Measurements from ENCODE around the gene ACSF2.
"Not testable (repeated sequence)": the region's sequence is repeated elsewhere in the genome, so short reads cannot be mapped to it uniquely, and the experiment has no call there.

Gene ACSF2

DNA sequence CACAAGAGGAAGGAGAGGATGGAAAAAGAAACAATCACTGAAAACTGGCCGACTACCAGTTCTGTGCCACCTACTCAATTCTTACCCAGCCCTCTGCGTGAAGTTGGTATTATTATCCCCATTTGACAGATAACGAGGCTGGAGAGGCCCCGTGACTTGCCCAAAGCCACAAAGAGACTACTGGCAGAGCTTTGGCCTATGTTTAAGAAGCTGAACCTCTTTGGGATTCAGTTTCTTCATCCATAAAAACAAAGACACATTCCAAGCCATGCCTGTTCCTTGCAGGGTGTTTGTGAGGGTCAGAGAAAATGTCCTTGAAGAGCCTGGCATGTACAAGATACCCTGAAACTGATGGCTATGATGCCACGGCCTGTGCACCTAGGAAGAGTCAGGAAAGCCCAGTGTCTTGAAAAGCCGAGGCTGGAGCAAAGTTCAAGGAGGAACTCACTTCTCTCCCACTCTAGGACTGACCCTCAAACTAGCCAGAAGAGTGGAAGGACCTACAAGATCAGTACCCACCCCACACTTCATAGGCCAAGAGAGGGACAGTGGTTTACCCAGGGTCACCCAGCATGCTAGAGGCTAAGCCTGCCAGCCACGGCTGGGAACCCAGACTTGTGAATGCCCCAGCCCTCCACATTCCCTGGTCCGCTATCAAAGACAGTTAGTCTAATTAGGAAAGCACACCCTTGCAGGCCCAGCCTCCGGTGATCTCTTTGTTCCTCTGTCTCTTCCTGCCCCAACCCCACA lies 1.6 kb upstream of the ACSF2 start:
- no peak for DNase-seq (ENCODE audit: low read depth)
- H3K4me3 ChIP-seq (ENCODE audit: low read depth, low read length), result no peak overlapping the region
- TF ChIP-seq, protein P1, sequence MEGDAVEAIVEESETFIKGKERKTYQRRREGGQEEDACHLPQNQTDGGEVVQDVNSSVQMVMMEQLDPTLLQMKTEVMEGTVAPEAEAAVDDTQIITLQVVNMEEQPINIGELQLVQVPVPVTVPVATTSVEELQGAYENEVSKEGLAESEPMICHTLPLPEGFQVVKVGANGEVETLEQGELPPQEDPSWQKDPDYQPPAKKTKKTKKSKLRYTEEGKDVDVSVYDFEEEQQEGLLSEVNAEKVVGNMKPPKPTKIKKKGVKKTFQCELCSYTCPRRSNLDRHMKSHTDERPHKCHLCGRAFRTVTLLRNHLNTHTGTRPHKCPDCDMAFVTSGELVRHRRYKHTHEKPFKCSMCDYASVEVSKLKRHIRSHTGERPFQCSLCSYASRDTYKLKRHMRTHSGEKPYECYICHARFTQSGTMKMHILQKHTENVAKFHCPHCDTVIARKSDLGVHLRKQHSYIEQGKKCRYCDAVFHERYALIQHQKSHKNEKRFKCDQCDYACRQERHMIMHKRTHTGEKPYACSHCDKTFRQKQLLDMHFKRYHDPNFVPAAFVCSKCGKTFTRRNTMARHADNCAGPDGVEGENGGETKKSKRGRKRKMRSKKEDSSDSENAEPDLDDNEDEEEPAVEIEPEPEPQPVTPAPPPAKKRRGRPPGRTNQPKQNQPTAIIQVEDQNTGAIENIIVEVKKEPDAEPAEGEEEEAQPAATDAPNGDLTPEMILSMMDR (IDR thresholded peaks at IDR 0.05; ENCODE audit: insufficient read depth, low read depth, low read length, missing control alignments), result no peak

DNA sequence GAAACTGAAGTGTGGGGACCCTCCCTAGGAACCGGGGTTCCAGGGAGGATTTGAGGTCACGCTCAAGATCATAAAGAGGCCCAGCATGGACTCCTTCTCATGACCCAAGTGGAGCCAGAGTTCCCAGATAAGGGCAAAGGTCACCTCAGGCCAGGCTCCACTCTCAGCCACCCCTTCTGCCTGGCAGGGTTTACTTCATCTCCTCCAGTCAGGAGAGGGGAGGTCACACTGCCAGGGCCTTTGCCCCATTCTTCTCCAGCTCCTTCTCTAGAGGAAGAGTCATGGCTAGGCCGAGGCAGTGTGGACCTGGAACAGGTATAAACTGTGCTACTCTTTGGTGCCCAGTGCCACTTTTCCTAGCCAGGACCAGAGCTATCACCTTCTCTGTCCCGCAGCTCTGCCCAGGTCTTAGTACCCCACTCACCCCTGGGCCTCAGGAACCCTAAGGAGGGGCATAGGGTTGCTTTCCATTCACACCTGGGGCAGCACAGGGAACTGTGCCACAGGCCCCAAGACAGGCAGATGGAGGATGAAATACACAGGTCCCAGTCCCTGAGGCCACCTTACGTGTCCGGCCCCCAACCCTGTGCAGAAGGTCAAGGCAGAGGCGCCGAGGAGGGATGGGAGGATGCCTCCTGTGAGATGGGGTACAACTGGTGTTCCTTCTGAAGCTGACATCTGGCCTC lies 879 bp upstream of the ACSF2 start:
- no peak for DNase-seq (ENCODE audit: low read depth)
- peak overlapping the region; percentile 82 for H3K4me3 ChIP-seq (ENCODE audit: low read depth, low read length)
- TF ChIP-seq, protein P1 (IDR thresholded peaks at IDR 0.05; ENCODE audit: insufficient read depth, low read depth, low read length, missing control alignments), result no peak

DNA sequence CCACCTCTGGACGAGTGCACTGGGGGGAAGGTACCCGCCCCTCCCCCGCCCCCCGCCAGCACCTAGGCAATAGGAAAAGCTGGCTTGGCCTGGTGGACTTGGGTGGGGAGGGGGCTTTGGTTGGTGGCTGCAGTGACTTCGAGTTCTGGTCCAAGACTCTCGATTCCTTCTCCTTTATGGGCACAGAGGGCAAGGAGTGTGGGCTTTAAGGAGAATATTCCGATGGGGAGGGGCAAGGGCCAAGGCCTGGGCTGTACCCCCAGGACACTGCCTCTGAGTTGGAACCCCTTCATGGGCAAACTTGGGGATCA lies 409 bp downstream of the ACSF2 start:
- TF ChIP-seq, protein P1 (IDR thresholded peaks at IDR 0.05; ENCODE audit: insufficient read depth, low read depth, low read length, missing control alignments), result no peak
- no peak for DNase-seq (ENCODE audit: low read depth)
- H3K4me3 ChIP-seq (ENCODE audit: low read depth, low read length), result peak overlapping the region; percentile 82

DNA sequence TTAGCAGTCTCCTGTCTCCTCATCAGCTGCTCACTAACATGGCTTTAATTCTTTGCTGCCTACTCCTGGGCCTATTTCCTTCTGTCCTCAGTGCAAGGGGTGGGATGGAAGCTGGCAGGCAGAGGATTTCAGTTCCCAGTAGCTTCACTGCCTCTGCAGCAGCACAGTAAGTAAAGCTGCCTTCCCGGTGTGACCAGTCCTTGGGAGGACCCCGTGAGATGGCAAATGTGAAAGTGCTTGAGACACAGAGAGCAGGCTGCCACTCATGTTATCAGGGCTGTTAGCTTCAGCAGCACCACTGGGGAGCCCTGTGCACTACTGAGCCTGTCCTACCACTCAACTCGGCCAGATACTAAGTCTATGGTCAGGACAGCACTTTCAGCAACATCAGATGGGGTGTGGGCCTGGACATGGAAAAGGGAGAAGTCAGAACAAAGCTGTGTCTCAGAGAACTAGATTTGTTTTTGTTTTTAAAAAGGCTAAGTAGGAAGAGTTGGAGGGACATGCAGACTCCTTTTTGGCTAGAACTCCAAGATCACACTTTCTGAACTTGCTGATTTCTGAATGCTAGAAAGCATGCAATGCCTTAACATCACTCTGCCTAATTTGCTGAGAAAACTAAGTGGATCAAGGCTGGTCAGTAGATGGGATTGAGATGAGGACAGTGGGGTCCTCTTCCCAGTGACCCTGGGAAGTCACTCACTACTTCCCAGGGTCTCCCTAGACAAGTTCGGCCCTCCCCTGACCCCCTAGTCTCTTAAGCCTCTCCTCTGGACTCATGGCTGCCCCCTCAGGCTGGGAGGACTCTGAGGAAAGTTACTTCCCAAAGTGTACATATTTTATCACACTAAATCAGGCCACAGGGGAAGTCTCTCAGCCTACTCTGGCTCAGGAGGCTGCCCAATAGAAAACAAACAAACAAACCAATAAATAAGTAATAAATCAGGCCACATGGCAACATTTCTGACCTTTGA lies 1.1 kb downstream of the ACSF2 start:
- DNase-seq (ENCODE audit: low read depth), result peak; percentile 55
- TF ChIP-seq, protein P1 (IDR thresholded peaks at IDR 0.05; ENCODE audit: insufficient read depth, low read depth, low read length, missing control alignments), result peak; percentile 31
- peak overlapping the region; percentile 82 for H3K4me3 ChIP-seq (ENCODE audit: low read depth, low read length)

DNA sequence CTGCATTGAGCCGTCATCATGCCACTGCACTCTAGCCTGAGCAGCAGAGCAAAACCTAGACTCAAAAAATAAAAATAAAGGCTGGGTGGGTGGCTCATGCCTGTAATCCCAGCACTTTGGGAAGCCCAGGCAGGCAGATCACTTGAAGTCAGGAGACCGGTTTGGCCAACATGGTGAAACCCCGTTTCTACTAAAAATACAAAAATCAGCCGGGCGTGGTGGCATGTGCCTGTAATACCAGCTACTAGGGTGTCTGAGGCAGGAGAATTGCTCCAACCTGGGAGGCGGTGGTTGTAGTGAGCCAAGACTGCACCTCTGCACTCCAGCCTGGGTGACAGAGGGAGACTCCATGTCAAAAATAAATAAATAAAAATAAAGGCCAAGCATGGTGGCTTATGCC lies 2.1 kb downstream of the ACSF2 start:
- not testable (repeated sequence) for DNase-seq (ENCODE audit: low read depth)

DNA sequence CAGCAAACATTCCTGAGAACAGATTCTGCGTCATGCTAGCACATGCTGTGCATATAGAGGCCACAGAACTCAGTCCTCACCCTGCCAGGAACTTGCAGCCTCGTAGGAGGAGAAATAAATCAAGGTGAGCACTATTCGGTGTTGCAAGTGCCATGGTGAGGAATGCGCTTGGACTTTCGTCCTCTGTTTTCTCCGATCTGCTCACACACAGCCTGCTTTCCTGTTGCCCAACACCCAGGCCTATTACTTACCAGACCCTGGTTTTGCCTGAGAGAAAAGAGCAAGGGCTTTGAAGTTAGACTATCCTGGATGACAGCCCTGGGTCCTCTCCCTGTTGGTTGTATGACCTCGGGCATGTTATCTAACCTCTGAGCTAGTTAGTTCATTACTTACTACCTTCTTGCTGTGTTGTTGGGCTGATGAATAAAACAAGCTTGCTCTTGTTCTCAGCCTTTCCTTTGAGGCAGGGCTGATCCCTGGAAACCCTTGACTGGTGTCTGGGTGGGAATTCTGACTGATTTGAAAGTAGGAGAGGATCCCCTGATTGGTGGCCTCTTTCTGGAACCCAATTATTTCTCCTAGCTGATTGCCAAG lies 2.9 kb downstream of the ACSF2 start:
- TF ChIP-seq, protein P1 (IDR thresholded peaks at IDR 0.05; ENCODE audit: insufficient read depth, low read depth, low read length, missing control alignments), result no peak
- H3K4me3 ChIP-seq (ENCODE audit: low read depth, low read length), result no peak overlapping the region
- no peak for DNase-seq (ENCODE audit: low read depth)

More for the DNA sequence above, 2.1 kb downstream of the ACSF2 start:
- not testable (repeated sequence) for H3K4me3 ChIP-seq (ENCODE audit: low read depth, low read length)

Measured in GM12865 (cell line).